HG02642 (cell line): ENCODE results near the gene ARHGAP42.
A peak's percentile ranks its signal among the peaks of the same experiment; 100 is the strongest.
"Not testable (repeated sequence)": the region's sequence is repeated elsewhere in the genome, so short reads cannot be mapped to it uniquely, and the experiment has no call there.

Source experiments
- ATAC-seq: cut with Tn5 transposase; IDR thresholded peaks from one replicate; pipeline ENCODE4 v1.9.1; 2021; ENCODE audit warnings: mild to moderate bottlenecking; ENCODE audit not compliant: unreplicated experiment, poor library complexity

The ARHGAP42 gene

GRCh38 chr11:100890789-100891188, 203.7 kb downstream of the ARHGAP42 start:
- ATAC-seq, result no peak

- ATAC-seq, result no peak
Observed at GRCh38 chr11:100892886-100893285, 205.8 kb downstream of the ARHGAP42 start.

GRCh38 chr11:100895449-100895848, 208.4 kb downstream of the ARHGAP42 start:
- ATAC-seq, result no peak

GRCh38 chr11:100895976-100896375, 208.9 kb downstream of the ARHGAP42 start:
- not testable (repeated sequence) for ATAC-seq

GRCh38 chr11:100901471-100901870, 214.4 kb downstream of the ARHGAP42 start:
- not testable (repeated sequence) for ATAC-seq

GRCh38 chr11:100902454-100903141, 215.5 kb downstream of the ARHGAP42 start:
- ATAC-seq, result no peak

- no peak for ATAC-seq
Observed at GRCh38 chr11:100903284-100903683, 216.2 kb downstream of the ARHGAP42 start.

GRCh38 chr11:100905684-100906083, 218.6 kb downstream of the ARHGAP42 start:
- no peak for ATAC-seq

- ATAC-seq, result peak; percentile 68
Observed at GRCh38 chr11:100908746-100909145, 221.7 kb downstream of the ARHGAP42 start.

- peak; percentile 95 for ATAC-seq
Observed at GRCh38 chr11:100910808-100911207, 223.7 kb downstream of the ARHGAP42 start.

- ATAC-seq, result no peak
Observed at GRCh38 chr11:100914415-100915110, 227.5 kb downstream of the ARHGAP42 start.

- ATAC-seq, result no peak
Observed at GRCh38 chr11:100918551-100919500, 231.7 kb downstream of the ARHGAP42 start.

GRCh38 chr11:100920593-100920992, 233.5 kb downstream of the ARHGAP42 start:
- no peak for ATAC-seq

GRCh38 chr11:100922121-100922520, 235.0 kb downstream of the ARHGAP42 start:
- no peak for ATAC-seq

- no peak for ATAC-seq
Observed at GRCh38 chr11:100923555-100923954, 236.5 kb downstream of the ARHGAP42 start.

GRCh38 chr11:100925935-100926334, 238.8 kb downstream of the ARHGAP42 start:
- peak; percentile 80 for ATAC-seq

GRCh38 chr11:100927579-100927978, 240.5 kb downstream of the ARHGAP42 start:
- ATAC-seq, result no peak

- ATAC-seq, result no peak
Observed at GRCh38 chr11:100928426-100928825, 241.3 kb downstream of the ARHGAP42 start.

GRCh38 chr11:100929377-100929776, 242.3 kb downstream of the ARHGAP42 start:
- ATAC-seq, result peak; percentile 69

- ATAC-seq, result no peak
Observed at GRCh38 chr11:100930185-100930778, 243.2 kb downstream of the ARHGAP42 start.
